Ovary (tissue), 3 donors: Measurements from ENCODE around the gene UBE2V1.

Experiments used
- POLR2A ChIP-seq: fragments of 450-650 bp; IDR thresholded peaks from one replicate; pipeline ENCODE4 v1.6.1; 2017; ENCODE audit warnings: antibody characterized with exemption, mild to moderate bottlenecking, moderate library complexity
- TF ChIP-seq, protein P1 (sequence below), 3 donors: fragments of 450-650 bp in 2 of 3; fragments of 200-600 bp in 1 of 3; IDR thresholded peaks; one replicate each; pipeline versions ENCODE4 v1.5.1 to v1.8.0; 2016 to 2022; ENCODE audit warnings: antibody characterized with exemption in 3 of 3, mild to moderate bottlenecking in 1 of 3
- donor health status: DM: no; HTN: no; CAD: no.

DNA sequence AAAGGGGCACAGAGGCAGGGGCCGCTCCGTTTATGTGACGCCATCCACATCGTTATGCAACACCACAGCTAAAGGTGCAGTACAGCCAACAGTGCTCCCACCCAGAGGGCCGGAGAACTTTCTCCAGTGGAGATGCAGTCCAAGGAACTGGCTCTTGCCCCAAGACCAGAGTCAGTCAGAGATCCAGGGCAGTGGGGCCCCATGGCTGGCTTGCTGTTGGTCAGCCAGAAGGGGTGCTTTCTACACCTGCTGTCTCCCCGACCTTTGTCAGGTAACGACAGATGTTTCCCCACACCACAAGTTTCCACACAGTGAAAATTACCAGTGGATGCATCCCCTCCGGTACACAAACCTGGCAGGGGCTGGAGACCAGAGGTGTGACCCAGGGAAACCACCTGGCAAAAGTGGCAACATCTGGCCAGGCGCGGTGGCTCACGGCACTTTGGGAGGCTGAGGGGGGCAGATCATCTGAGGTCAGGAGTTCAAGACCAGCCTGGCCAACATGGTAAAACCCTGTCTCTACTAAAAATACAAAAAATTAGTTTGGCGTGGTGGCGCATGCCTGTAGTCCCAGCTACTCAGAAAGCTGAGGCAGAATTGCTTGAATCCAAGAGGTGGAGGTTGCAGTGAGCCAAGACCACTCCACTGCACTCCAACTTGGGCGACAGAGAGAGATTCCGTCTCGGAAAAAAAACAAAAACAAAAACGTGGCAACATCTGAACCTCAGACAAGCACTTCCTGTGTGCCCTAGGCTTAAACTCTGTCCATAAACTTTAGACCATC lies 34.9 kb downstream of the UBE2V1 start:
- TF ChIP-seq, protein P1, sequence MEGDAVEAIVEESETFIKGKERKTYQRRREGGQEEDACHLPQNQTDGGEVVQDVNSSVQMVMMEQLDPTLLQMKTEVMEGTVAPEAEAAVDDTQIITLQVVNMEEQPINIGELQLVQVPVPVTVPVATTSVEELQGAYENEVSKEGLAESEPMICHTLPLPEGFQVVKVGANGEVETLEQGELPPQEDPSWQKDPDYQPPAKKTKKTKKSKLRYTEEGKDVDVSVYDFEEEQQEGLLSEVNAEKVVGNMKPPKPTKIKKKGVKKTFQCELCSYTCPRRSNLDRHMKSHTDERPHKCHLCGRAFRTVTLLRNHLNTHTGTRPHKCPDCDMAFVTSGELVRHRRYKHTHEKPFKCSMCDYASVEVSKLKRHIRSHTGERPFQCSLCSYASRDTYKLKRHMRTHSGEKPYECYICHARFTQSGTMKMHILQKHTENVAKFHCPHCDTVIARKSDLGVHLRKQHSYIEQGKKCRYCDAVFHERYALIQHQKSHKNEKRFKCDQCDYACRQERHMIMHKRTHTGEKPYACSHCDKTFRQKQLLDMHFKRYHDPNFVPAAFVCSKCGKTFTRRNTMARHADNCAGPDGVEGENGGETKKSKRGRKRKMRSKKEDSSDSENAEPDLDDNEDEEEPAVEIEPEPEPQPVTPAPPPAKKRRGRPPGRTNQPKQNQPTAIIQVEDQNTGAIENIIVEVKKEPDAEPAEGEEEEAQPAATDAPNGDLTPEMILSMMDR (IDR thresholded peaks at IDR 0.05): no peak
- TF ChIP-seq POLR2A: no peak
